GM12801 (cell line): ENCODE measurements around the gene STARD7.

Experiments used
- CTCF ChIP-seq: IDR thresholded peaks from one replicate; pipeline ENCODE4 v1.5.1; 2011; ENCODE audit warnings: control low read depth; ENCODE audit not compliant: insufficient read length; ENCODE audit errors: extremely low read depth

The STARD7 gene

GRCh38 chr2:96241227-96241626 is 32.6 kb upstream of the STARD7 start:
- no peak for TF ChIP-seq CTCF

DNA sequence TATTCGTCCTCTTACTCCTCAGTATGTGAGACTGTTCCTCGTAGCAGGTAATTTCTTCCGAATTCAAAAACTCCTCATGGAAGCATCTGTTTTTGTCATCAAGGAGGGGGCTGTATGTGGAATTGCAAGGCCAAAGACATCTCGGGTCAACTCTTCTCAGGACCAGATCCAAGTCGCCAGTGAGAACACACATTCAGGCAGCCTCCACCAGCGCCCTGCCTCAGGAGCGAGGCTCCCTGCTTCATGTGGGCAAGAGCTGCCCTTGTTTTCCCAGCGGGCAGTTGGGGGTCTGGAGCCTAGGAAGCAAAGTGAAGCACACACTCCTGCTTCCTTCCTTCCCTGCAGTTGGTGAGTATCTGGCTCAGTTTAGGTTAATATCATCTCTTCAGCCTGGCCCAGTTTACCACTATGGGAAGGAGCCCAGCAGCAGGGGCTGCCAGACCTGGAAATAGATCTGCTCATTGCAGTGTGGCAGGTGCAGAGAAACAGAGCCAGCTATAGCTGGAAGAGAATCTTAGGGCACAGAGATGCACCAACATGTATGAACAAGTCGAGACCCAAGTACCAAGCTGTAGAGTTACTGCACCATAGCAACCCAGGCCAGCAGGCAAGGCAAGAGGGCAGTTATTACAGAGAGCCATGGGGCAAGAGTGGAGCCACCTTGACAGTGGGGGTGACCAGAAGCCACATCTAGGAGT is 31.9 kb upstream of the STARD7 start:
- TF ChIP-seq CTCF = no peak

DNA sequence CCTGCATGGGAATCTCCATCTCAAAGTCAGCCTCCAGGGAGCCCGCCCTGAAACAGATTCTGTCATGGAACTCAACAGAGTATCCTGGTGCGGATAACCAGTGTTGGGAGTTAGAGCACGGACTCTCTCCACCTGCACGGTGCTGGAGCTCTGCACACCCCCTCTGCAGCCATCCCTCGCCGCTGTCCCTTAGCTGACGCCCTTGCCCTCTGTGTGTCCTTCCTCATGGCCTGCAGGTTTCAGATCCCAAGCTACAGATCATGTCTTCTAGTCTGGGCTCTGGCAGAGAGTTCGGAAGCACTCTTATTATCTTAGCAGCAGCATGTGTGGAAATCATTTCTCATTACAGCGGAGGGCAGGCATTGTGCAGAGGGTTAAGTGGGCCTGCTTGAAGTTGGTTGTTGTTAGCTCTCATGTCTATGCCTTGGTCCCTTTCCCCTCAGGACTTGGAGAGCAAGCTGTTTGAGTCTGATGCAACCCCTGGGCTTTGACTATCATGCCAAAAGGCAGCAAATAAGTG is 31.2 kb upstream of the STARD7 start:
- TF ChIP-seq CTCF = no peak

DNA sequence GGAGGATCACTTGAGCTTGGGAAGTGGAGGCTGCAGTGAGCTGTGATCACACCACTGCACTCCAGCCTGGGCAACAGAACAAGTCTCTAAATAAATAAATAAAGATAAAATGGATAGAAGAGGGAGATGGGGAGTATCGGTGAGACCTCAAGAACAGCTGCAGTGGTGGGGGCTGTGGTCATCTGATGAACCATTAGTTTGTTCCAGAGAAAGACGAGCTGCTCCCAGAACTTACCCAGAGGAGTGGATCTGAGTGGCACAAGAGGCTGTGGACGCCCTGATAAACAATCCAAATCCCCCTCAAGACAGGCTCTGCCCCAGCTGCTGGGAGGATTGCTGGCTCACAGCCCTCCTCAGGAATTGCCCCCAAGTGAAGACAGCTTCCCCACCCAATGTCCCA is 30.5 kb upstream of the STARD7 start:
- no peak for TF ChIP-seq CTCF

GRCh38 chr2:96238266-96238665 is 29.6 kb upstream of the STARD7 start:
- no peak for TF ChIP-seq CTCF

- no peak for TF ChIP-seq CTCF
These were observed 28.3 kb upstream of the STARD7 start for GRCh38 chr2:96236882-96237281.

DNA sequence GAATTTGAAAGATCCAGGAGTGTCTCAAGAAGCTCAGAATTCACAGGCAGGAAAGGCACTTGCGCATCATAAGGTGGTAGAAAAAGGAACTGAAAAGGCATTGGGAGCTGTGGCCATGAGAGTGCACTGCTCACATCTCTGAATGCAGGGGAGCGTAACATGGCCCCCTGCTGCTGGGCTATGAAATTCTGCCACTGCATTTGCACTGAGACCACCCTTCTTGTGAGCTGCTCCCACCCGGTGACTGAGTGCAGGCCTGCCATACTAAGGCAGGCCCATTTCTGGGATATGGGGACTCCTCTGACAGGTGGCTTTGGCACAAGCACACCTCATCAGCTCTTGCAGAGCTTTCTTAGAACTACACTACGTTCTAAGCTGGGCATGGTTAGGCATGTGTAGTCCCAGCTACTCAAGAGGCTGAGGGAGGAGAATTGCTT is 25.3 kb upstream of the STARD7 start:
- TF ChIP-seq CTCF = no peak
